ENCODE data around the gene RALGDS. TPM values are rescaled to one million over a fixed set of nuclear protein-coding genes. Genes with fewer than 3 reads are reported as not detected.

RALGDS gene
- total and polyA plus RNA-seq, 2 of the 13 experiments (the other 11 are each of a cell fraction or from before 2014, with no cell fraction given), result 12.9 to 25.5 TPM

DNA sequence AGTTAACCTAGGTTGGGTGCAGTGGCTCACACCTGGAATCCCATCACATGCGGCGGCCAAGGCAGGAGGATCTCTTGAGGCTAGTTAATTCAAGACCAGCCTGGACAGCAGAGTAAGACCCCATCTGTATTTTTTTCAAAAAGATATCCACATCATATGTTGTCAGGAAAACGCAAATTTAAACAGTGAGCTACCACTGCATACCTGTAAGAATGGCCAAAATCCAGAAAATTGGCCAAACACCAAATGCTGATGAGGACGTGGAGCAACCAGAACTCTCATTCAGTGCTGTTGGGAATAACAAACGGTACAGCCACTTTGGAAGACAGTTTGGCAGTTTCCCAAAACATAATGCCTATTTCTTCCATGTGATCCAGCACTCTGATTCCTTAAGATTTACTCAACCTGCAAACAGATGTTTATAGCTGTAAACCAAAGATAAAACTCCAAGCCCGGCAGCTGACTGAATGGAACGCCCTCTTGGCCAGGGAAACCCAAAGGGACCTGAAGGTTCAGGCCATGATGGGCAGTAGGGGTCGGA, 46.9 kb downstream of the RALGDS start:
- DNase-seq (ENCODE audit: low spot score), result no peak
- CTCF ChIA-PET (ENCODE audit: low intra/inter-chr PET ratio, low total read pairs), result no interaction called here
- TF ChIP-seq, protein P1, sequence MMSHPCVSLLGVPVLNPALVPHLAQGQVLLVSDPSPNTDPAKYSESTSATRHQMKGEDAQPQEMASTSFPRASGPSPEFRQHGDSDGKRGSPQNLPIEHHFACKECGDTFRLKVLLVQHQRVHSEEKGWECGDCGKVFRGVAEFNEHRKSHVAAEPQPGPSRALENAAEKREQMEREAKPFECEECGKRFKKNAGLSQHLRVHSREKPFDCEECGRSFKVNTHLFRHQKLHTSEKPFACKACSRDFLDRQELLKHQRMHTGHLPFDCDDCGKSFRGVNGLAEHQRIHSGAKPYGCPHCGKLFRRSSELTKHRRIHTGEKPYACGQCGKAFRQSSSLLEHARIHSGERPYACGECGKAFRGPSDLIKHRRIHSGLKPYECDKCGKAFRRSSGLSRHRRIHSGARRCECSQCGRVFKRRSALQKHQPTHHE (CRISPR knock-in tag; IDR thresholded peaks at IDR 0.05; ENCODE audit: borderline replicate concordance), result no peak
- TF ChIP-seq ZNF766 (CRISPR knock-in tag; IDR thresholded peaks at IDR 0.05; ENCODE audit: borderline replicate concordance), result no peak
- TF ChIP-seq ATRX (CRISPR knock-in tag; IDR thresholded peaks at IDR 0.05; ENCODE audit: borderline replicate concordance), result no peak
- no peak for TF ChIP-seq MEIS2 (CRISPR knock-in tag; IDR thresholded peaks at IDR 0.05)
- no peak for TF ChIP-seq ZNF615 (CRISPR knock-in tag; IDR thresholded peaks at IDR 0.05; ENCODE audit: borderline replicate concordance)
- TF ChIP-seq, protein P2, sequence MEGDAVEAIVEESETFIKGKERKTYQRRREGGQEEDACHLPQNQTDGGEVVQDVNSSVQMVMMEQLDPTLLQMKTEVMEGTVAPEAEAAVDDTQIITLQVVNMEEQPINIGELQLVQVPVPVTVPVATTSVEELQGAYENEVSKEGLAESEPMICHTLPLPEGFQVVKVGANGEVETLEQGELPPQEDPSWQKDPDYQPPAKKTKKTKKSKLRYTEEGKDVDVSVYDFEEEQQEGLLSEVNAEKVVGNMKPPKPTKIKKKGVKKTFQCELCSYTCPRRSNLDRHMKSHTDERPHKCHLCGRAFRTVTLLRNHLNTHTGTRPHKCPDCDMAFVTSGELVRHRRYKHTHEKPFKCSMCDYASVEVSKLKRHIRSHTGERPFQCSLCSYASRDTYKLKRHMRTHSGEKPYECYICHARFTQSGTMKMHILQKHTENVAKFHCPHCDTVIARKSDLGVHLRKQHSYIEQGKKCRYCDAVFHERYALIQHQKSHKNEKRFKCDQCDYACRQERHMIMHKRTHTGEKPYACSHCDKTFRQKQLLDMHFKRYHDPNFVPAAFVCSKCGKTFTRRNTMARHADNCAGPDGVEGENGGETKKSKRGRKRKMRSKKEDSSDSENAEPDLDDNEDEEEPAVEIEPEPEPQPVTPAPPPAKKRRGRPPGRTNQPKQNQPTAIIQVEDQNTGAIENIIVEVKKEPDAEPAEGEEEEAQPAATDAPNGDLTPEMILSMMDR (CRISPR knock-in tag; IDR thresholded peaks at IDR 0.05), result no peak
- TF ChIP-seq ZFP36 (IDR thresholded peaks at IDR 0.05; ENCODE audit: borderline replicate concordance, low read depth, low read length, partially characterized antibody), result no peak
- no peak for TF ChIP-seq ZNF782 (CRISPR knock-in tag; IDR thresholded peaks at IDR 0.05; ENCODE audit: borderline replicate concordance)
- no peak for TF ChIP-seq SMARCC2 (IDR thresholded peaks at IDR 0.05)
- TF ChIP-seq, protein P3, sequence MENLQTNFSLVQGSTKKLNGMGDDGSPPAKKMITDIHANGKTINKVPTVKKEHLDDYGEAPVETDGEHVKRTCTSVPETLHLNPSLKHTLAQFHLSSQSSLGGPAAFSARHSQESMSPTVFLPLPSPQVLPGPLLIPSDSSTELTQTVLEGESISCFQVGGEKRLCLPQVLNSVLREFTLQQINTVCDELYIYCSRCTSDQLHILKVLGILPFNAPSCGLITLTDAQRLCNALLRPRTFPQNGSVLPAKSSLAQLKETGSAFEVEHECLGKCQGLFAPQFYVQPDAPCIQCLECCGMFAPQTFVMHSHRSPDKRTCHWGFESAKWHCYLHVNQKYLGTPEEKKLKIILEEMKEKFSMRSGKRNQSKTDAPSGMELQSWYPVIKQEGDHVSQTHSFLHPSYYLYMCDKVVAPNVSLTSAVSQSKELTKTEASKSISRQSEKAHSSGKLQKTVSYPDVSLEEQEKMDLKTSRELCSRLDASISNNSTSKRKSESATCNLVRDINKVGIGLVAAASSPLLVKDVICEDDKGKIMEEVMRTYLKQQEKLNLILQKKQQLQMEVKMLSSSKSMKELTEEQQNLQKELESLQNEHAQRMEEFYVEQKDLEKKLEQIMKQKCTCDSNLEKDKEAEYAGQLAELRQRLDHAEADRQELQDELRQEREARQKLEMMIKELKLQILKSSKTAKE (CRISPR knock-in tag; IDR thresholded peaks at IDR 0.05; ENCODE audit: borderline replicate concordance), result no peak
- no peak for TF ChIP-seq SNAPC5 (CRISPR knock-in tag; IDR thresholded peaks at IDR 0.05; ENCODE audit: borderline replicate concordance)
- no peak for TF ChIP-seq ZNF235 (CRISPR knock-in tag; IDR thresholded peaks at IDR 0.05; ENCODE audit: borderline replicate concordance)
- no peak for TF ChIP-seq POGZ (CRISPR knock-in tag; IDR thresholded peaks at IDR 0.05)
- no peak for TF ChIP-seq ZNF563 (CRISPR knock-in tag; IDR thresholded peaks at IDR 0.05)
- no peak for TF ChIP-seq ARID5B (CRISPR knock-in tag; IDR thresholded peaks at IDR 0.05)

More for the DNA sequence above, 46.9 kb downstream of the RALGDS start:
- WGBS (ENCODE audit: low lambda C conversion rate), result 35% methylated on average over 8 of the region's 8 CpGs
- Histone ChIP-seq H3K4me3 (replicated peaks in 1 of 3; ENCODE audit: insufficient read depth in 1 of 3, low read depth in 2 of 3, low read length in 3 of 3) (no peak overlapping the region), H2AFZ (ENCODE audit: low read length) (no peak overlapping the region), H3K27ac (ENCODE audit: extremely low read length, insufficient read depth, low read length) (no peak overlapping the region), H3K9me3 (ENCODE audit: low read length) (no peaks in the 10 kb centered on the region), H3K9ac (ENCODE audit: insufficient read depth, low read depth, low read length) (no peak overlapping the region), H4K20me1 (ENCODE audit: insufficient read depth, low read length) (no peaks in the 10 kb centered on the region), H3K4me2 (ENCODE audit: low read depth, low read length) (no peak overlapping the region), H3K27me3 (ENCODE audit: control insufficient read depth in 1 of 2, insufficient read depth in 2 of 2, low read length in 2 of 2) (peaks cover 0 to 19% of the 10 kb centered on the region in 2 experiments; a peak in 1 of 5 replicates), H3K36me3 (replicated peaks in 1 of 2; ENCODE audit: control insufficient read depth in 1 of 2, insufficient read depth in 2 of 2, low read length in 2 of 2) (no peaks in the 10 kb centered on the region), H3K79me2 (ENCODE audit: insufficient read depth, low read length) (no peaks in the 10 kb centered on the region), H3K4me1 (ENCODE audit: insufficient read depth, low read length) (peaks cover 13% of the 10 kb centered on the region)
- POLR2A ChIA-PET, result interaction anchor here (0.7 kb wide), 1 partner anchor 44 kb away, joined by 4 read pairs; the partner anchor contains the start of gene GTF3C5
- intact Hi-C loops (cut with micrococcal nuclease; ENCODE audit: unreplicated experiment), result no loop called here
- no TSS peak for BruUV-seq (replicated peaks)
- no peak for ATAC-seq
- in situ Hi-C loops (cut with HindIII; ENCODE audit: extremely low pct_ligation_motif_present, low pct_unique_long_range_greater_than_20kb), result no loop called here
- no peak for FAIRE-seq
